Measurements from ENCODE around the gene LARP4B. TPM values are rescaled to one million over a fixed set of nuclear protein-coding genes. Genes with fewer than 3 reads are reported as not detected.

LARP4B gene
- polyA plus RNA-seq, 1 donor from 2014 or later: 14.2 TPM

GRCh38 chr10:860519-860918, 71.0 kb downstream of the LARP4B start:
- Histone ChIP-seq H3K27me3 (ENCODE audit: insufficient read depth, low read depth, low read length) (no peaks in the 10 kb centered on the region), H3K9me2 (ENCODE audit: insufficient read depth, low read length) (no peaks in the 10 kb centered on the region), H3K4me3 (ENCODE audit: low read length) (no peak overlapping the region), H2AFZ (ENCODE audit: low read depth, low read length) (no peak overlapping the region), H4K20me1 (ENCODE audit: insufficient read depth) (no peaks in the 10 kb centered on the region), H3F3A (ENCODE audit: insufficient read depth, low read length, poor library complexity, severe bottlenecking) (no peaks in the 10 kb centered on the region), H3K9ac (ENCODE audit: low read length) (no peak overlapping the region), H3K36me3 (ENCODE audit: insufficient read depth, low read length) (peaks cover 14% of the 10 kb centered on the region), H3K79me2 (replicated peaks; ENCODE audit: insufficient read depth, low read length) (no peaks in the 10 kb centered on the region), H3K27ac (ENCODE audit: low read length) (no peak overlapping the region), H3K9me3 (ENCODE audit: low read length) (no peaks in the 10 kb centered on the region), H3K4me2 (ENCODE audit: low read length) (no peak overlapping the region)
- no peak for TF ChIP-seq SMC3 (conservative IDR thresholded peaks at IDR 0.05; ENCODE audit: poor library complexity)
- no peak for TF ChIP-seq CTCF (IDR thresholded peaks at IDR 0.05; ENCODE audit: poor library complexity, severe bottlenecking)

- Histone ChIP-seq H3F3A (ENCODE audit: insufficient read depth, low read length, poor library complexity, severe bottlenecking) (no peaks in the 10 kb centered on the region), H3K27me3 (ENCODE audit: insufficient read depth, low read depth, low read length) (no peaks in the 10 kb centered on the region), H3K9ac (ENCODE audit: low read length) (no peak overlapping the region), H3K36me3 (ENCODE audit: insufficient read depth, low read length) (peaks cover 18% of the 10 kb centered on the region), H2AFZ (ENCODE audit: low read depth, low read length) (no peak overlapping the region), H3K9me2 (ENCODE audit: insufficient read depth, low read length) (no peaks in the 10 kb centered on the region), H3K79me2 (replicated peaks; ENCODE audit: insufficient read depth, low read length) (no peaks in the 10 kb centered on the region), H3K9me3 (ENCODE audit: low read length) (no peaks in the 10 kb centered on the region), H3K4me3 (ENCODE audit: low read length) (no peak overlapping the region), H3K27ac (ENCODE audit: low read length) (no peak overlapping the region), H3K4me2 (ENCODE audit: low read length) (no peak overlapping the region), H4K20me1 (ENCODE audit: insufficient read depth) (no peaks in the 10 kb centered on the region)
- no peak for TF ChIP-seq EZH2 (IDR thresholded peaks at IDR 0.05; ENCODE audit: borderline replicate concordance, insufficient read depth, low read length, poor library complexity, severe bottlenecking)
- no peak for TF ChIP-seq EP300 (conservative IDR thresholded peaks at IDR 0.05; ENCODE audit: poor library complexity, severe bottlenecking)
- TF ChIP-seq REST (IDR thresholded peaks at IDR 0.05; ENCODE audit: borderline replicate concordance): no peak
- no peak for TF ChIP-seq MXI1 (conservative IDR thresholded peaks at IDR 0.05; ENCODE audit: poor library complexity, severe bottlenecking)
- TF ChIP-seq TAF1 (IDR thresholded peaks at IDR 0.05; ENCODE audit: low read depth): no peak
- no peak for TF ChIP-seq SMC3 (conservative IDR thresholded peaks at IDR 0.05; ENCODE audit: poor library complexity)
- no peak for TF ChIP-seq RAD21 (conservative IDR thresholded peaks at IDR 0.05)
- TF ChIP-seq CTCF (IDR thresholded peaks at IDR 0.05; ENCODE audit: poor library complexity, severe bottlenecking): no peak
- no peak for TF ChIP-seq POLR2AphosphoS5 (IDR thresholded peaks at IDR 0.05)
Observed at GRCh38 chr10:856416-857157, 74.9 kb downstream of the LARP4B start.
